CD14-positive monocyte (primary cell): ENCODE measurements around the gene OR13C8. TPM values are rescaled to one million over a fixed set of nuclear protein-coding genes. Genes with fewer than 3 reads are reported as not detected.

Source experiments
- DNase-seq, 3 donors: peaks; one replicate each; pipeline ENCODE4 v3.0.0-alpha.2; 2011 to 2022
- H2AFZ ChIP-seq: 2 replicates; pipeline ENCODE4 v1.6.0; 2012; ENCODE audit warnings: mild to moderate bottlenecking, low read depth, low read length, inconsistent platforms; ENCODE audit not compliant: insufficient read depth, poor library complexity, severe bottlenecking
- H3K27ac ChIP-seq, 2 donors: 1 replicate in 1 of 2; 2 replicates in 1 of 2; pipeline ENCODE4 v1.5.1; 2012 to 2013; ENCODE audit warnings: low read length in 2 of 2, control low read depth in 1 of 2, inconsistent platforms in 1 of 2, low read depth in 1 of 2, mild to moderate bottlenecking in 1 of 2
- H3K27me3 ChIP-seq, 2 donors: one replicate each; pipeline versions ENCODE4 v1.6.0 to v1.6.1; 2011 to 2013; ENCODE audit warnings: low read length in 2 of 2; ENCODE audit not compliant: control insufficient read depth in 2 of 2, insufficient read depth in 2 of 2
- H3K36me3 ChIP-seq, 2 donors: replicated peaks in 1 of 2; 1 replicate in 1 of 2; 2 replicates in 1 of 2; pipeline versions ENCODE4 v1.5.1 to v1.6.1; 2012 to 2013; ENCODE audit warnings: low read length in 2 of 2, control low read depth in 1 of 2, inconsistent platforms in 1 of 2, mild to moderate bottlenecking in 1 of 2; ENCODE audit not compliant: insufficient read depth in 2 of 2, control insufficient read depth in 1 of 2
- H3K4me1 ChIP-seq, 2 donors: 1 replicate in 1 of 2; 2 replicates in 1 of 2; pipeline versions ENCODE4 v1.5.1 to v1.6.1; 2012 to 2013; ENCODE audit warnings: low read length in 2 of 2, control low read depth in 1 of 2, inconsistent platforms in 1 of 2, mild to moderate bottlenecking in 1 of 2, moderate library complexity in 1 of 2; ENCODE audit not compliant: insufficient read depth in 2 of 2, control insufficient read depth in 1 of 2
- H3K4me2 ChIP-seq: replicated peaks from 2 replicates; pipeline ENCODE3; 2012; ENCODE audit warnings: low read length, moderate library complexity, mild to moderate bottlenecking; ENCODE audit not compliant: poor library complexity, severe bottlenecking; ENCODE audit errors: extremely low read depth
- H3K4me3 ChIP-seq, 3 experiments: fragments of 200-600 bp in 1 of 3; sonication (generic) in 1 of 3; replicated peaks in 1 of 3; 1 replicate in 2 of 3; 2 replicates in 1 of 3; pipeline ENCODE4 v1.5.1; 2011 to 2013; ENCODE audit warnings: low read length in 3 of 3, mild to moderate bottlenecking in 3 of 3, control low read depth in 2 of 3, low read depth in 2 of 3, inconsistent platforms in 1 of 3, moderate library complexity in 1 of 3
- H3K79me2 ChIP-seq: 2 replicates; pipeline ENCODE4 v1.6.0; 2012; ENCODE audit warnings: mild to moderate bottlenecking, control low read depth, inconsistent platforms, low read length, moderate library complexity; ENCODE audit not compliant: insufficient read depth
- H3K9ac ChIP-seq: 2 replicates; pipeline ENCODE4 v1.6.0; 2017; ENCODE audit warnings: low read length, mild to moderate bottlenecking; ENCODE audit not compliant: insufficient read depth, poor library complexity, severe bottlenecking
- H3K9me3 ChIP-seq, 2 donors: replicated peaks in 1 of 2; 1 replicate in 1 of 2; 2 replicates in 1 of 2; pipeline versions ENCODE4 v1.5.1 to v1.6.1; 2012 to 2013; ENCODE audit warnings: low read length in 2 of 2, control low read depth in 1 of 2; ENCODE audit not compliant: control insufficient read depth in 1 of 2, insufficient read depth in 1 of 2
- H4K20me1 ChIP-seq: 2 replicates; pipeline ENCODE4 v1.6.0; 2012; ENCODE audit warnings: mild to moderate bottlenecking, low read length, control low read depth, moderate library complexity; ENCODE audit not compliant: insufficient read depth
- H3K27ac Mint-ChIP-seq, 7 donors: one replicate each; pipeline ENCODE4 v1.8.0; 2020; ENCODE audit warnings: mild to moderate bottlenecking in 7 of 7, mixed read lengths in 7 of 7, moderate library complexity in 6 of 7, inconsistent platforms in 2 of 7
- H3K27me3 Mint-ChIP-seq, 3 donors: one replicate each; pipeline ENCODE4 v1.8.0; 2021 to 2022; ENCODE audit warnings: low read depth in 3 of 3, mild to moderate bottlenecking in 3 of 3, mixed read lengths in 3 of 3, moderate library complexity in 3 of 3, inconsistent platforms in 1 of 3
- H3K36me3 Mint-ChIP-seq, 2 donors: one replicate each; pipeline ENCODE4 v1.8.0; 2020; ENCODE audit warnings: mixed read lengths in 2 of 2, inconsistent platforms in 1 of 2, mild to moderate bottlenecking in 1 of 2
- H3K4me1 Mint-ChIP-seq: one replicate; pipeline ENCODE4 v1.8.0; 2020; ENCODE audit warnings: mild to moderate bottlenecking, mixed read lengths
- H3K4me3 Mint-ChIP-seq, 2 donors: one replicate each; pipeline ENCODE4 v1.8.0; 2020; ENCODE audit warnings: mild to moderate bottlenecking in 2 of 2, mixed read lengths in 2 of 2, moderate library complexity in 1 of 2
- H3K9me3 Mint-ChIP-seq, 7 donors: one replicate each; pipeline ENCODE4 v1.8.0; 2020 to 2022; ENCODE audit warnings: mixed read lengths in 7 of 7, mild to moderate bottlenecking in 6 of 7, moderate library complexity in 6 of 7, inconsistent platforms in 2 of 7
- WGBS: methylation state at CpG from one replicate; pipeline ENCODE4 v1.1.5; 2013; ENCODE audit warnings: missing lambda C conversion rate; ENCODE audit not compliant: insufficient coverage; 5-methylcytosine and 5-hydroxymethylcytosine counted together
- intact Hi-C, 2 donors: fragments of 100-400 bp; cut with micrococcal nuclease; formaldehyde crosslinking; loops; one replicate each; pipeline versions ENCODE4 v1.15.0 to v1.15.1; 2023
- polyA plus RNA-seq, 3 donors: library from polyadenylated mRNA; depleted of rRNA in 1 of 3; unstranded in 2 of 3; stranded (reverse) in 1 of 3; fragments of 300-500 nt in 2 of 3; fragments of >200 nt in 1 of 3; fragmentation: Illumina TruSeq in 2 of 3; gene quantifications; 1 replicate in 2 of 3; 2 replicates in 1 of 3; pipeline ENCODE4 v1.2.3, GENCODE V29; 2012 to 2021
- TF ChIP-seq, protein P1 (sequence below): fragments of 200-600 bp; IDR thresholded peaks from one replicate; pipeline ENCODE4 v1.8.0; 2022; ENCODE audit warnings: antibody characterized with exemption, mild to moderate bottlenecking

OR13C8 gene
- polyA plus RNA-seq, 3 donors: not detected

DNA sequence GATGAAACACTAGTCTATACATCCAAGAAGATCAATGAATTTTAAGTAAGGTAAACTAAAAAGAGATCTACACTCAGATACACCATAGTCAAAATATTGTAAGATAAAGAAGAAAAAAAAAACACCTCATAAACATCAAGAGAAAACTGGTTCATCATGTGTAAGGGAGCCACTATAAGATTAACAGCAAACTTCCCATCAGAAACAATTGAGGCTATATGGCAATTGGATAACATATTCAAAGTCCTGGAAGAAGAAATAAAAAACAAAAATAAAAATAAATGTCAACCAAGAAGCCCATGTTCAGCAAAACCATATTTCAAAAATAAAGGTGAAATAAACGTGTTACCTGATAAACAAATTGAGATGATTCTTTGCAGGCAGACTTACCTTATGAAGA, 3.6 kb downstream of the OR13C8 start:
- no CpG with 5 or more reads among the region's 1 CpG for WGBS
- H3K27ac Mint-ChIP-seq: no peak overlapping the region
- no peak overlapping the region for H3K4me3 Mint-ChIP-seq
- H3K36me3 ChIP-seq: no peaks in the 10 kb centered on the region
- H3K4me1 Mint-ChIP-seq: no peaks in the 10 kb centered on the region
- intact Hi-C loops: no loop called here
- H3K9ac ChIP-seq: no peak overlapping the region
- H4K20me1 ChIP-seq: no peaks in the 10 kb centered on the region
- H3K4me3 ChIP-seq: no peak overlapping the region
- no peak for DNase-seq
- no peaks in the 10 kb centered on the region for H3K36me3 Mint-ChIP-seq
- peaks cover 0 to 18% (median 11%) of the 10 kb centered on the region in 7 donors for H3K9me3 Mint-ChIP-seq
- no peak overlapping the region for H3K4me2 ChIP-seq
- no peak overlapping the region for H3K27ac ChIP-seq
- H3K79me2 ChIP-seq: no peaks in the 10 kb centered on the region
- H3K9me3 ChIP-seq: peaks cover 3 to 9% of the 10 kb centered on the region in 2 donors
- H3K27me3 ChIP-seq: no peaks in the 10 kb centered on the region
- H3K27me3 Mint-ChIP-seq: no peaks in the 10 kb centered on the region
- TF ChIP-seq, protein P1, sequence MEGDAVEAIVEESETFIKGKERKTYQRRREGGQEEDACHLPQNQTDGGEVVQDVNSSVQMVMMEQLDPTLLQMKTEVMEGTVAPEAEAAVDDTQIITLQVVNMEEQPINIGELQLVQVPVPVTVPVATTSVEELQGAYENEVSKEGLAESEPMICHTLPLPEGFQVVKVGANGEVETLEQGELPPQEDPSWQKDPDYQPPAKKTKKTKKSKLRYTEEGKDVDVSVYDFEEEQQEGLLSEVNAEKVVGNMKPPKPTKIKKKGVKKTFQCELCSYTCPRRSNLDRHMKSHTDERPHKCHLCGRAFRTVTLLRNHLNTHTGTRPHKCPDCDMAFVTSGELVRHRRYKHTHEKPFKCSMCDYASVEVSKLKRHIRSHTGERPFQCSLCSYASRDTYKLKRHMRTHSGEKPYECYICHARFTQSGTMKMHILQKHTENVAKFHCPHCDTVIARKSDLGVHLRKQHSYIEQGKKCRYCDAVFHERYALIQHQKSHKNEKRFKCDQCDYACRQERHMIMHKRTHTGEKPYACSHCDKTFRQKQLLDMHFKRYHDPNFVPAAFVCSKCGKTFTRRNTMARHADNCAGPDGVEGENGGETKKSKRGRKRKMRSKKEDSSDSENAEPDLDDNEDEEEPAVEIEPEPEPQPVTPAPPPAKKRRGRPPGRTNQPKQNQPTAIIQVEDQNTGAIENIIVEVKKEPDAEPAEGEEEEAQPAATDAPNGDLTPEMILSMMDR: no peak
- no peak overlapping the region for H2AFZ ChIP-seq
- H3K4me1 ChIP-seq: no peaks in the 10 kb centered on the region

DNA sequence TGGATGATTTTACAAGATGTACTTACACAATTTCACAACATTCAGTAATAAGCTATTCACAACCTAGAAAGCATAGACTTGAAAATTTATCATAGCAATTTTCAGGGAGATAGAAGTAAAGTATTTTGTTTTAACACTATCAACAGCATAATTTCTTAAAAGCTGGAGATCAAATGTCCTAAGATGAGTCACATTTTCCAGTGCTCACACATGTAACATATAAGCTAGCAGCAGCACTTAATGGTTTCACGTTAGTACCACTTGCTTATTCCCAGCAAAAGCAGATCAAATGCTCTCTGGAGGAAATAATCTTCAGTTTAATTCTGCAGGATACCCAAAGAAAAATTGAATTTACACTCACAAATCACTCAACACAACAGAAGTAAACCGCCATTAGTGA, 6.5 kb downstream of the OR13C8 start:
- intact Hi-C loops: no loop called here
- WGBS: 100% methylated on average over 1 of the region's 2 CpGs

More for the DNA sequence above, 6.5 kb downstream of the OR13C8 start:
- Mint-ChIP-seq H3K27me3 (no peaks in the 10 kb centered on the region), H3K4me1 (no peaks in the 10 kb centered on the region), H3K36me3 (no peaks in the 10 kb centered on the region), H3K9me3 (peaks cover 0 to 11% (median 7%) of the 10 kb centered on the region in 7 donors), H3K27ac (no peak overlapping the region), H3K4me3 (no peak overlapping the region)
- no peak for DNase-seq
- H3K9me3 ChIP-seq: no peaks in the 10 kb centered on the region
- no peak overlapping the region for H3K4me2 ChIP-seq
- no peaks in the 10 kb centered on the region for H3K4me1 ChIP-seq
- H3K27ac ChIP-seq: no peak overlapping the region
- H3K79me2 ChIP-seq: no peaks in the 10 kb centered on the region
- no peaks in the 10 kb centered on the region for H4K20me1 ChIP-seq
- no peak overlapping the region for H3K4me3 ChIP-seq
- H3K27me3 ChIP-seq: no peaks in the 10 kb centered on the region
- H2AFZ ChIP-seq: no peak overlapping the region
- no peaks in the 10 kb centered on the region for H3K36me3 ChIP-seq
- TF ChIP-seq, protein P1: no peak
- no peak overlapping the region for H3K9ac ChIP-seq
